Bronchial epithelial cell (primary cell): ENCODE results near the gene CAPN5. TPM values are rescaled to one million over a fixed set of nuclear protein-coding genes. Genes with fewer than 3 reads are reported as not detected.
"Not testable (repeated sequence)": the region's sequence is repeated elsewhere in the genome, so short reads cannot be mapped to it uniquely, and the experiment has no call there.

Experiments used
- DNase-seq: peaks from one replicate; pipeline ENCODE4 v3.0.0-alpha.2; 2010; ENCODE audit warnings: low read depth
- FAIRE-seq: peaks from 2 replicates; lab custom pipeline; 2011; peaks lifted over from hg19 to GRCh38; lab: Jason Lieb, UNC
- H3K27me3 ChIP-seq: 2 replicates; pipeline ENCODE4 v1.5.1; 2011; ENCODE audit warnings: low read length; ENCODE audit not compliant: control insufficient read depth, insufficient read depth
- H3K36me3 ChIP-seq: 2 replicates; pipeline ENCODE4 v1.5.1; 2011; ENCODE audit warnings: low read length; ENCODE audit not compliant: control insufficient read depth, insufficient read depth
- H3K4me3 ChIP-seq: 2 replicates; pipeline ENCODE4 v1.5.1; 2011; ENCODE audit warnings: mild to moderate bottlenecking, low read depth, low read length, control low read depth
- CTCF ChIP-seq: IDR thresholded peaks from 2 replicates; pipeline ENCODE4 v1.5.1; 2011; ENCODE audit warnings: mild to moderate bottlenecking, moderate library complexity, low read length, control low read depth, inconsistent platforms; ENCODE audit not compliant: insufficient read depth, severe bottlenecking
- total RNA-seq: library from RNA; depleted of rRNA; stranded (reverse); fragments of >200 nt; gene quantifications from 2 replicates; pipeline ENCODE4 v1.2.1, GENCODE V29; 2014

The CAPN5 gene
- total RNA-seq, 1 donor from 2014 or later: 3.2 TPM

- H3K27me3 ChIP-seq: peaks cover 2% of the 10 kb centered on the region
- H3K4me3 ChIP-seq: no peak overlapping the region
- no peaks in the 10 kb centered on the region for H3K36me3 ChIP-seq
- DNase-seq (no peak), FAIRE-seq (no peak)
- no peak for TF ChIP-seq CTCF
Measured at GRCh38 chr11:77044886-77045285, 21.9 kb upstream of the CAPN5 start.

GRCh38 chr11:77046060-77046501 is 20.7 kb upstream of the CAPN5 start:
- TF ChIP-seq CTCF: peak; percentile 97
- FAIRE-seq (no peak), DNase-seq (peak; percentile 23)
- H3K27me3 ChIP-seq: no peaks in the 10 kb centered on the region
- H3K36me3 ChIP-seq: no peaks in the 10 kb centered on the region
- no peak overlapping the region for H3K4me3 ChIP-seq

- Histone ChIP-seq H3K4me3 (peak overlapping the region; percentile 21), H3K36me3 (no peaks in the 10 kb centered on the region), H3K27me3 (no peaks in the 10 kb centered on the region)
- no peak for FAIRE-seq
- peak; percentile 92 for DNase-seq
- peak; percentile 54 for TF ChIP-seq CTCF
Measured at GRCh38 chr11:77047007-77047927, 19.5 kb upstream of the CAPN5 start.

- H3K4me3 ChIP-seq, H3K27me3 ChIP-seq, H3K36me3 ChIP-seq, FAIRE-seq, DNase-seq: not testable (repeated sequence)
Measured at GRCh38 chr11:77047928-77048446, 18.8 kb upstream of the CAPN5 start.

GRCh38 chr11:77049026-77049425 is 17.7 kb upstream of the CAPN5 start:
- no peak overlapping the region for H3K4me3 ChIP-seq
- H3K36me3 ChIP-seq: no peaks in the 10 kb centered on the region
- TF ChIP-seq CTCF: no peak
- no peak for DNase-seq
- H3K27me3 ChIP-seq: no peaks in the 10 kb centered on the region
- no peak for FAIRE-seq

- Histone ChIP-seq H3K27me3 (no peaks in the 10 kb centered on the region), H3K36me3 (no peaks in the 10 kb centered on the region), H3K4me3 (no peak overlapping the region)
- DNase-seq: no peak
- no peak for FAIRE-seq
- TF ChIP-seq CTCF: no peak
Measured at GRCh38 chr11:77051511-77051910, 15.3 kb upstream of the CAPN5 start.
